ENCODE measurements around the gene S100A2. TPM values are rescaled to one million over a fixed set of nuclear protein-coding genes. Genes with fewer than 3 reads are reported as not detected.
"Not testable (repeated sequence)": the region's sequence is repeated elsewhere in the genome, so short reads cannot be mapped to it uniquely, and the experiment has no call there.

Gene S100A2
- total and polyA plus RNA-seq, 2 of the 8 experiments (the other 6 are each of a cell fraction or from before 2014, with no cell fraction given) = 0.86 TPM; not detected in 1

- peaks cover 4 to 13% (median 5%) of the 10 kb centered on the region in 4 experiments; a peak in 5 of 7 replicates for H3K4me1 ChIP-seq (replicated peaks in 1 of 4; ENCODE audit: control insufficient read depth in 3 of 4, insufficient read depth in 4 of 4, low read length in 3 of 4)
- H3K36me3 ChIP-seq (ENCODE audit: control insufficient read depth in 2 of 4, insufficient read depth in 4 of 4, low read length in 3 of 4); H3K79me1 ChIP-seq (ENCODE audit: low read depth, low read length); H2BK12ac ChIP-seq (ENCODE audit: low read depth, low read length); H4K8ac ChIP-seq (ENCODE audit: extremely low read depth, insufficient read depth, low read length); H2AFZ ChIP-seq (ENCODE audit: low read length); H4K91ac ChIP-seq (replicated peaks; ENCODE audit: insufficient read length, low read length); H3K79me2 ChIP-seq (ENCODE audit: control insufficient read depth in 1 of 2, insufficient read depth in 2 of 2, low read length in 2 of 2); H3K4me2 ChIP-seq (ENCODE audit: insufficient read depth in 1 of 2, low read depth in 2 of 2, low read length in 2 of 2); H3K27ac ChIP-seq (ENCODE audit: low read depth, low read length); H3K4me3 ChIP-seq (ENCODE audit: extremely low read depth in 1 of 4, insufficient read depth in 2 of 4, low read depth in 3 of 4, low read length in 4 of 4); H3K23me2 ChIP-seq (ENCODE audit: low read depth, low read length); H3K9ac ChIP-seq (replicated peaks in 1 of 4; ENCODE audit: extremely low read depth in 1 of 4, low read depth in 3 of 4, low read length in 3 of 4); H3K4ac ChIP-seq (replicated peaks; ENCODE audit: insufficient read length, low read depth, low read length); H3K18ac ChIP-seq (ENCODE audit: extremely low read depth, low read length); DNase-seq (ENCODE audit: low read depth in 1 of 2, low spot score in 2 of 2); H2BK120ac ChIP-seq (replicated peaks; ENCODE audit: low read depth, low read length); H4K20me1 ChIP-seq (replicated peaks in 1 of 2; ENCODE audit: control insufficient read depth in 1 of 2, insufficient read depth in 2 of 2, low read length in 2 of 2); FAIRE-seq; H3K14ac ChIP-seq (ENCODE audit: insufficient read length); H3K56ac ChIP-seq (replicated peaks; ENCODE audit: insufficient read length, low read depth, low read length); H3K23ac ChIP-seq (ENCODE audit: insufficient read length); H3K9me3 ChIP-seq (ENCODE audit: insufficient read depth in 2 of 2, low read depth in 1 of 2, low read length in 1 of 2); H3K27me3 ChIP-seq (replicated peaks in 1 of 4; ENCODE audit: control insufficient read depth in 3 of 4, extremely low read depth in 1 of 4, insufficient read depth in 3 of 4, low read length in 3 of 4); H2BK20ac ChIP-seq (ENCODE audit: low read length); H2AK5ac ChIP-seq (ENCODE audit: low read depth, low read length); H2BK15ac ChIP-seq (ENCODE audit: low read length); H4K5ac ChIP-seq (ENCODE audit: insufficient read length, low read depth, low read length); H2BK5ac ChIP-seq (ENCODE audit: low read depth, low read length): not testable (repeated sequence)
- ChIA-PET CTCF (ENCODE audit: partially characterized antibody) (interaction anchor here (1.2 to 4.4 kb wide), 6 partner anchors 12 to 166 kb away, joined by 3 to 51 read pairs (median 7); partner anchors contain the start of gene S100A6), POLR2A (ENCODE audit: partially characterized antibody) (interaction anchor here (2.7 to 3.2 kb wide), 2 partner anchors 11 to 112 kb away, joined by 10 to 13 read pairs; partner anchors contain the start of gene CHTOP)
- 95% methylated on average over 16 of the region's 37 CpGs; no CpG with 5 or more reads in 1 of the 2 experiments for WGBS, 2 experiments (ENCODE audit: extremely low coverage in 1 of 2, insufficient coverage in 1 of 2, insufficient read length in 1 of 2, insufficient replicate concordance in 2 of 2, low coverage in 1 of 2, low lambda C conversion rate in 2 of 2, missing lambda C conversion rate in 1 of 2)
These were observed 43.8 kb downstream of the S100A2 start for GRCh38 chr1:153521808-153522207.
